GM12878 (cell line): ENCODE measurements around the gene VEGFB. TPM values are rescaled to one million over a fixed set of nuclear protein-coding genes. Genes with fewer than 3 reads are reported as not detected.

ENCODE experiments used
- CREB1 ChIP-seq: IDR thresholded peaks from 2 replicates; pipeline ENCODE4 v1.6.1; 2012; ENCODE audit warnings: low read depth, mild to moderate bottlenecking, inconsistent platforms
- CREM ChIP-seq: IDR thresholded peaks from 2 replicates; pipeline ENCODE4 v1.6.1; 2014; ENCODE audit warnings: antibody characterized with exemption, low read depth
- EP300 ChIP-seq, 2 experiments: fragments of 150-350 bp in 1 of 2; IDR thresholded peaks; 2 replicates each; pipeline ENCODE4 v1.6.1; 2011 to 2012; ENCODE audit warnings: low read depth in 2 of 2, low read length in 2 of 2, borderline replicate concordance in 1 of 2, improper control_type of control experiment in 1 of 2, inconsistent platforms in 1 of 2; ENCODE audit not compliant: control insufficient read depth in 1 of 2
- IKZF2 ChIP-seq, 2 experiments: fragments of 450-650 bp; IDR thresholded peaks; 2 replicates each; pipeline ENCODE4 v1.6.1; 2017; ENCODE audit warnings: mild to moderate bottlenecking in 2 of 2, moderate library complexity in 2 of 2
- NFIC ChIP-seq: IDR thresholded peaks from 2 replicates; pipeline ENCODE4 v1.6.1; 2012; ENCODE audit warnings: low read depth, mild to moderate bottlenecking, inconsistent platforms, low read length, moderate library complexity
- NFXL1 ChIP-seq: fragments of 450-650 bp; IDR thresholded peaks from 2 replicates; pipeline ENCODE4 v1.6.1; 2017; ENCODE audit warnings: antibody characterized with exemption, mild to moderate bottlenecking, borderline replicate concordance
- NR2C1 ChIP-seq: fragments of 450-650 bp; IDR thresholded peaks from 2 replicates; pipeline ENCODE4 v1.6.1; 2017; ENCODE audit warnings: antibody characterized with exemption, mild to moderate bottlenecking, moderate library complexity
- NR2C2 ChIP-seq: IDR thresholded peaks from 2 replicates; pipeline ENCODE4 v1.6.1; 2011; ENCODE audit warnings: borderline replicate concordance, low read depth; ENCODE audit not compliant: control insufficient read depth, insufficient read length
- NRF1 ChIP-seq: conservative IDR thresholded peaks from 2 replicates; pipeline ENCODE4 v1.6.1; 2011; ENCODE audit warnings: mild to moderate bottlenecking, low read depth, low read length, improper control_type of control experiment
- SREBF1 ChIP-seq: IDR thresholded peaks from 2 replicates; pipeline ENCODE4 v1.6.1; 2012; ENCODE audit warnings: mild to moderate bottlenecking, low read length
- SUZ12 ChIP-seq: fragments of 200-600 bp; sonication (generic); IDR thresholded peaks from one replicate; pipeline ENCODE4 v1.6.1; 2018; ENCODE audit warnings: antibody characterized with exemption, mild to moderate bottlenecking; ENCODE audit not compliant: unreplicated experiment
- TAF1 ChIP-seq: IDR thresholded peaks from 2 replicates; pipeline ENCODE4 v1.6.1; 2011; ENCODE audit warnings: mild to moderate bottlenecking, low read depth, low read length, borderline replicate concordance
- TARDBP ChIP-seq: IDR thresholded peaks from 2 replicates; pipeline ENCODE4 v1.6.1; 2016; ENCODE audit warnings: borderline replicate concordance
- TCF12 ChIP-seq: IDR thresholded peaks from 2 replicates; pipeline ENCODE4 v1.6.1; 2011; ENCODE audit warnings: low read depth, mild to moderate bottlenecking, low read length
- ZNF384 ChIP-seq: IDR thresholded peaks from 2 replicates; pipeline ENCODE4 v1.6.1; 2012; ENCODE audit warnings: low read depth, mild to moderate bottlenecking, low read length, improper control_type of control experiment, borderline replicate concordance
- polyA plus RNA-seq, 11 experiments: library from polyadenylated mRNA; depleted of rRNA in 4 of 11; unstranded in 6 of 11; stranded (reverse) in 5 of 11; fragments of >200 nt; fragmentation: Nextera tagmentation in 4 of 11; fragmentation: Illumina TruSeq in 1 of 11; extraction: Ambion mirVana in 4 of 11; extraction: Trizol in 1 of 11; gene quantifications; 1 replicate in 1 of 11; 2 replicates in 10 of 11; pipeline versions ENCODE4 v1.2.1 to v1.2.3, GENCODE V29; 2011 to 2016; ENCODE audit warnings: inconsistent platforms in 2 of 11, missing spikeins in 2 of 11, low read depth in 1 of 11
- total RNA-seq, 4 experiments: library from RNA; depleted of rRNA in 3 of 4; stranded (reverse); fragments of >200 nt in 3 of 4; fragmentation: Illumina TruSeq in 1 of 4; extraction: Trizol in 1 of 4; gene quantifications; 2 replicates each; pipeline versions ENCODE4 v1.2.1 to v1.2.3, GENCODE V29; 2013 to 2021
- TF ChIP-seq, protein P1 (sequence below): fragments of 450-650 bp; formaldehyde crosslinking; IDR thresholded peaks from 2 replicates; pipeline ENCODE4 v1.5.0; 2022; ENCODE audit warnings: mild to moderate bottlenecking, missing genetic modification characterization
- TF ChIP-seq, protein P2 (sequence below): IDR thresholded peaks from 2 replicates; pipeline ENCODE4 v1.6.1; 2012; ENCODE audit warnings: low read depth, low read length, improper control_type of control experiment
- TF ChIP-seq, protein P3 (sequence below): IDR thresholded peaks from 2 replicates; pipeline ENCODE4 v1.6.1; 2011; ENCODE audit warnings: borderline replicate concordance, low read depth, mild to moderate bottlenecking, moderate library complexity, mixed read lengths, low read length; ENCODE audit not compliant: insufficient read depth; ENCODE audit errors: extremely low read length
- TF ChIP-seq, protein P4 (sequence below): fragments of 450-650 bp; conservative IDR thresholded peaks from 2 replicates; pipeline ENCODE4 v1.6.1; 2017; ENCODE audit warnings: mild to moderate bottlenecking, moderate library complexity
- TF ChIP-seq, protein P5 (sequence below): fragments of 450-650 bp; IDR thresholded peaks from 2 replicates; pipeline ENCODE4 v1.6.1; 2017; ENCODE audit warnings: mild to moderate bottlenecking, moderate library complexity

VEGFB gene
- total and polyA plus RNA-seq, 10 of the 15 experiments (the other 5 are each of a cell fraction or from before 2014, with no cell fraction given) = 7.0 to 75.8 (median 20.3) TPM

- TF ChIP-seq, protein P1, sequence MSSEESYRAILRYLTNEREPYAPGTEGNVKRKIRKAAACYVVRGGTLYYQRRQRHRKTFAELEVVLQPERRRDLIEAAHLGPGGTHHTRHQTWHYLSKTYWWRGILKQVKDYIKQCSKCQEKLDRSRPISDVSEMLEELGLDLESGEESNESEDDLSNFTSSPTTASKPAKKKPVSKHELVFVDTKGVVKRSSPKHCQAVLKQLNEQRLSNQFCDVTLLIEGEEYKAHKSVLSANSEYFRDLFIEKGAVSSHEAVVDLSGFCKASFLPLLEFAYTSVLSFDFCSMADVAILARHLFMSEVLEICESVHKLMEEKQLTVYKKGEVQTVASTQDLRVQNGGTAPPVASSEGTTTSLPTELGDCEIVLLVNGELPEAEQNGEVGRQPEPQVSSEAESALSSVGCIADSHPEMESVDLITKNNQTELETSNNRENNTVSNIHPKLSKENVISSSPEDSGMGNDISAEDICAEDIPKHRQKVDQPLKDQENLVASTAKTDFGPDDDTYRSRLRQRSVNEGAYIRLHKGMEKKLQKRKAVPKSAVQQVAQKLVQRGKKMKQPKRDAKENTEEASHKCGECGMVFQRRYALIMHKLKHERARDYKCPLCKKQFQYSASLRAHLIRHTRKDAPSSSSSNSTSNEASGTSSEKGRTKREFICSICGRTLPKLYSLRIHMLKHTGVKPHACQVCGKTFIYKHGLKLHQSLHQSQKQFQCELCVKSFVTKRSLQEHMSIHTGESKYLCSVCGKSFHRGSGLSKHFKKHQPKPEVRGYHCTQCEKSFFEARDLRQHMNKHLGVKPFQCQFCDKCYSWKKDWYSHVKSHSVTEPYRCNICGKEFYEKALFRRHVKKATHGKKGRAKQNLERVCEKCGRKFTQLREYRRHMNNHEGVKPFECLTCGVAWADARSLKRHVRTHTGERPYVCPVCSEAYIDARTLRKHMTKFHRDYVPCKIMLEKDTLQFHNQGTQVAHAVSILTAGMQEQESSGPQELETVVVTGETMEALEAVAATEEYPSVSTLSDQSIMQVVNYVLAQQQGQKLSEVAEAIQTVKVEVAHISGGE = no peak
- TF ChIP-seq IKZF2 (IDR thresholded peaks at IDR 0.05) (no peak), SUZ12 (no peak), CREM (no peak), NR2C1 (no peak), EP300 (IDR thresholded peaks at IDR 0.05; ENCODE audit: borderline replicate concordance in 1 of 2, control insufficient read depth in 1 of 2, low read depth in 2 of 2, low read length in 2 of 2) (no peak), NRF1 (no peak), ZNF384 (no peak), NFXL1 (no peak), TARDBP (no peak), SREBF1 (no peak), TCF12 (no peak; the same call in 1 of the 2 replicates), TAF1 (peak; percentile 96), NR2C2 (no peak), CREB1 (no peak), NFIC (no peak)
- TF ChIP-seq, protein P2, sequence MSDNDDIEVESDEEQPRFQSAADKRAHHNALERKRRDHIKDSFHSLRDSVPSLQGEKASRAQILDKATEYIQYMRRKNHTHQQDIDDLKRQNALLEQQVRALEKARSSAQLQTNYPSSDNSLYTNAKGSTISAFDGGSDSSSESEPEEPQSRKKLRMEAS = peak; percentile 9; the same call in 1 of the 2 replicates
- TF ChIP-seq, protein P3, sequence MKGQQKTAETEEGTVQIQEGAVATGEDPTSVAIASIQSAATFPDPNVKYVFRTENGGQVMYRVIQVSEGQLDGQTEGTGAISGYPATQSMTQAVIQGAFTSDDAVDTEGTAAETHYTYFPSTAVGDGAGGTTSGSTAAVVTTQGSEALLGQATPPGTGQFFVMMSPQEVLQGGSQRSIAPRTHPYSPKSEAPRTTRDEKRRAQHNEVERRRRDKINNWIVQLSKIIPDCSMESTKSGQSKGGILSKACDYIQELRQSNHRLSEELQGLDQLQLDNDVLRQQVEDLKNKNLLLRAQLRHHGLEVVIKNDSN = peak; percentile 83
- TF ChIP-seq, protein P4, sequence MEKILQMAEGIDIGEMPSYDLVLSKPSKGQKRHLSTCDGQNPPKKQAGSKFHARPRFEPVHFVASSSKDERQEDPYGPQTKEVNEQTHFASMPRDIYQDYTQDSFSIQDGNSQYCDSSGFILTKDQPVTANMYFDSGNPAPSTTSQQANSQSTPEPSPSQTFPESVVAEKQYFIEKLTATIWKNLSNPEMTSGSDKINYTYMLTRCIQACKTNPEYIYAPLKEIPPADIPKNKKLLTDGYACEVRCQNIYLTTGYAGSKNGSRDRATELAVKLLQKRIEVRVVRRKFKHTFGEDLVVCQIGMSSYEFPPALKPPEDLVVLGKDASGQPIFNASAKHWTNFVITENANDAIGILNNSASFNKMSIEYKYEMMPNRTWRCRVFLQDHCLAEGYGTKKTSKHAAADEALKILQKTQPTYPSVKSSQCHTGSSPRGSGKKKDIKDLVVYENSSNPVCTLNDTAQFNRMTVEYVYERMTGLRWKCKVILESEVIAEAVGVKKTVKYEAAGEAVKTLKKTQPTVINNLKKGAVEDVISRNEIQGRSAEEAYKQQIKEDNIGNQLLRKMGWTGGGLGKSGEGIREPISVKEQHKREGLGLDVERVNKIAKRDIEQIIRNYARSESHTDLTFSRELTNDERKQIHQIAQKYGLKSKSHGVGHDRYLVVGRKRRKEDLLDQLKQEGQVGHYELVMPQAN = peak; percentile 95
- TF ChIP-seq, protein P5, sequence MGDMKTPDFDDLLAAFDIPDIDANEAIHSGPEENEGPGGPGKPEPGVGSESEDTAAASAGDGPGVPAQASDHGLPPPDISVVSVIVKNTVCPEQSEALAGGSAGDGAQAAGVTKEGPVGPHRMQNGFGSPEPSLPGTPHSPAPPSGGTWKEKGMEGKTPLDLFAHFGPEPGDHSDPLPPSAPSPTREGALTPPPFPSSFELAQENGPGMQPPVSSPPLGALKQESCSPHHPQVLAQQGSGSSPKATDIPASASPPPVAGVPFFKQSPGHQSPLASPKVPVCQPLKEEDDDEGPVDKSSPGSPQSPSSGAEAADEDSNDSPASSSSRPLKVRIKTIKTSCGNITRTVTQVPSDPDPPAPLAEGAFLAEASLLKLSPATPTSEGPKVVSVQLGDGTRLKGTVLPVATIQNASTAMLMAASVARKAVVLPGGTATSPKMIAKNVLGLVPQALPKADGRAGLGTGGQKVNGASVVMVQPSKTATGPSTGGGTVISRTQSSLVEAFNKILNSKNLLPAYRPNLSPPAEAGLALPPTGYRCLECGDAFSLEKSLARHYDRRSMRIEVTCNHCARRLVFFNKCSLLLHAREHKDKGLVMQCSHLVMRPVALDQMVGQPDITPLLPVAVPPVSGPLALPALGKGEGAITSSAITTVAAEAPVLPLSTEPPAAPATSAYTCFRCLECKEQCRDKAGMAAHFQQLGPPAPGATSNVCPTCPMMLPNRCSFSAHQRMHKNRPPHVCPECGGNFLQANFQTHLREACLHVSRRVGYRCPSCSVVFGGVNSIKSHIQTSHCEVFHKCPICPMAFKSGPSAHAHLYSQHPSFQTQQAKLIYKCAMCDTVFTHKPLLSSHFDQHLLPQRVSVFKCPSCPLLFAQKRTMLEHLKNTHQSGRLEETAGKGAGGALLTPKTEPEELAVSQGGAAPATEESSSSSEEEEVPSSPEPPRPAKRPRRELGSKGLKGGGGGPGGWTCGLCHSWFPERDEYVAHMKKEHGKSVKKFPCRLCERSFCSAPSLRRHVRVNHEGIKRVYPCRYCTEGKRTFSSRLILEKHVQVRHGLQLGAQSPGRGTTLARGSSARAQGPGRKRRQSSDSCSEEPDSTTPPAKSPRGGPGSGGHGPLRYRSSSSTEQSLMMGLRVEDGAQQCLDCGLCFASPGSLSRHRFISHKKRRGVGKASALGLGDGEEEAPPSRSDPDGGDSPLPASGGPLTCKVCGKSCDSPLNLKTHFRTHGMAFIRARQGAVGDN = 0 out of 2 replicates have a peak, but pooled peaks have one; percentile 18
These were observed 49.1 kb upstream of the VEGFB start (continued) for GRCh38 chr11:64185175-64185692.
